Nephron (organoid): ENCODE results near the gene BRCC3.

Source experiments
- H3K27ac Mint-ChIP-seq, 3 experiments: 2 replicates each; pipeline ENCODE4 v1.8.0; 2020; ENCODE audit warnings: mixed read lengths in 3 of 3, mild to moderate bottlenecking in 2 of 3, moderate library complexity in 1 of 3
- H3K27me3 Mint-ChIP-seq: 2 replicates; pipeline ENCODE4 v1.8.0; 2021; ENCODE audit warnings: low read depth, mild to moderate bottlenecking, moderate library complexity, mixed read lengths
- H3K36me3 Mint-ChIP-seq: 2 replicates; pipeline ENCODE4 v1.8.0; 2020; ENCODE audit warnings: low read depth, mixed read lengths
- H3K4me1 Mint-ChIP-seq: 2 replicates; pipeline ENCODE4 v1.8.0; 2020; ENCODE audit warnings: mixed read lengths
- H3K4me3 Mint-ChIP-seq, 3 experiments: 2 replicates each; pipeline ENCODE4 v1.8.0; 2020; ENCODE audit warnings: mild to moderate bottlenecking in 3 of 3, mixed read lengths in 3 of 3, moderate library complexity in 2 of 3
- H3K9me3 Mint-ChIP-seq: 2 replicates; pipeline ENCODE4 v1.8.0; 2020; ENCODE audit warnings: mixed read lengths
- TF ChIP-seq, protein P1 (sequence below), 3 experiments: fragments of 200-600 bp; sonication (generic); IDR thresholded peaks; one replicate each; pipeline ENCODE4 v1.5.0; 2021; ENCODE audit warnings: antibody characterized with exemption in 3 of 3; ENCODE audit not compliant: unreplicated experiment in 3 of 3

The BRCC3 gene

DNA sequence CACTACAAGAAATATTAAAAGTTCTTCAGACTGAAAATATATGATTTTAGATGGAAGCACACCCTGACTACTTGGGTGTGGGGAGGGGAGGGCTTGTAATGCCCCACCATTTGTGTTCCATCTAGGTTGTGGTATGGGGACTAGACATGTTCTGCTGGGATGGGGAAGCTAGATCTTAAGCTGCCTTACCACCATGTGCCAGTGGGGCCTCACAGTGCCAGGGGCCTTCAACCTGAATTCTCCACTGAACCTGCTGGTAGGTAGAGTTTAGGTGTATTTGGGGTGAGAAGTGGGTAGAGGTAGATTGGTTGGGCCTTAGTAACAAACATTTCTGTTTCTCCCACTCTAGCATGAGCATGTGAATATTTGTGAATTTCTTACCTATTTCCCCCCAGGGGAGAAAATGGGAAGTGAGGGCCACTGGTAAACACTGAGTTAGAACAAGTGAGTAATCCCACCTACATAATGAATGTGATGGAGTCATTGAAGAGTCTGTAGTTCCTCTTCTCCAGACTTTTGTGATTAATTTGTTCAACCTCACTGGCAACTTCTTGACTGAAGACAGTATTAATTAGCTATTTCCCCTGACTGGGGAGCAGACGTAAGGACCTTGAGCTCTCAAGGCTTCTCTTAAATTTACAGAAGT is 44.0 kb downstream of the BRCC3 start:
- Mint-ChIP-seq H3K9me3 (peaks cover 23% of the 10 kb centered on the region), H3K36me3 (peaks cover 63% of the 10 kb centered on the region)

DNA sequence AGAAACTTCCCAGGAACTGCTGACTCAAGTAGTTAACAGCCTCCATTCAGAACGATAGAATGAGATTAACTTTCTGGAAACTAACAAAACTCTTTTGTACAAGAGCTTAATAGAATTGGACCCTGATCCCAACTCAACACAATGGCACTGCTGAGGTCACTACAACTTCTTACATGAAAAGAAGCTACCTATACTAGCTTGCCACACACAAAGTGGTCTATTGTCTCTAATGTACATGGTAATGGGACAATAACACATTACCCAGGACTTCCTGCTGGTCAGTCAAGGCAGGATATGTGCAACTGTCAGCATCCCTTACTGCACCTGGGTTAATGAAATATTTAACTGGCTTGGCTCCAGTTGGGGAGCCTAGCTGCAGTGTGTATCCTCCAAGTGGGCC is 56.2 kb downstream of the BRCC3 start:
- H3K36me3 Mint-ChIP-seq, result peaks cover 29% of the 10 kb centered on the region
- H3K27me3 Mint-ChIP-seq, result no peaks in the 10 kb centered on the region
- TF ChIP-seq, protein P1, sequence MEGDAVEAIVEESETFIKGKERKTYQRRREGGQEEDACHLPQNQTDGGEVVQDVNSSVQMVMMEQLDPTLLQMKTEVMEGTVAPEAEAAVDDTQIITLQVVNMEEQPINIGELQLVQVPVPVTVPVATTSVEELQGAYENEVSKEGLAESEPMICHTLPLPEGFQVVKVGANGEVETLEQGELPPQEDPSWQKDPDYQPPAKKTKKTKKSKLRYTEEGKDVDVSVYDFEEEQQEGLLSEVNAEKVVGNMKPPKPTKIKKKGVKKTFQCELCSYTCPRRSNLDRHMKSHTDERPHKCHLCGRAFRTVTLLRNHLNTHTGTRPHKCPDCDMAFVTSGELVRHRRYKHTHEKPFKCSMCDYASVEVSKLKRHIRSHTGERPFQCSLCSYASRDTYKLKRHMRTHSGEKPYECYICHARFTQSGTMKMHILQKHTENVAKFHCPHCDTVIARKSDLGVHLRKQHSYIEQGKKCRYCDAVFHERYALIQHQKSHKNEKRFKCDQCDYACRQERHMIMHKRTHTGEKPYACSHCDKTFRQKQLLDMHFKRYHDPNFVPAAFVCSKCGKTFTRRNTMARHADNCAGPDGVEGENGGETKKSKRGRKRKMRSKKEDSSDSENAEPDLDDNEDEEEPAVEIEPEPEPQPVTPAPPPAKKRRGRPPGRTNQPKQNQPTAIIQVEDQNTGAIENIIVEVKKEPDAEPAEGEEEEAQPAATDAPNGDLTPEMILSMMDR (IDR thresholded peaks at IDR 0.05; ENCODE audit: unreplicated experiment in 3 of 3), result no peak
- H3K9me3 Mint-ChIP-seq, result peaks cover 26% of the 10 kb centered on the region
- no peak overlapping the region for H3K4me3 Mint-ChIP-seq
- no peak overlapping the region for H3K27ac Mint-ChIP-seq
- no peaks in the 10 kb centered on the region for H3K4me1 Mint-ChIP-seq

More for the DNA sequence above, 44.0 kb downstream of the BRCC3 start:
- no peak overlapping the region for H3K4me3 Mint-ChIP-seq
- H3K4me1 Mint-ChIP-seq, result no peaks in the 10 kb centered on the region
- TF ChIP-seq, protein P1 (IDR thresholded peaks at IDR 0.05; ENCODE audit: unreplicated experiment in 3 of 3), result no peak
- H3K27me3 Mint-ChIP-seq, result no peaks in the 10 kb centered on the region
- no peak overlapping the region for H3K27ac Mint-ChIP-seq

DNA sequence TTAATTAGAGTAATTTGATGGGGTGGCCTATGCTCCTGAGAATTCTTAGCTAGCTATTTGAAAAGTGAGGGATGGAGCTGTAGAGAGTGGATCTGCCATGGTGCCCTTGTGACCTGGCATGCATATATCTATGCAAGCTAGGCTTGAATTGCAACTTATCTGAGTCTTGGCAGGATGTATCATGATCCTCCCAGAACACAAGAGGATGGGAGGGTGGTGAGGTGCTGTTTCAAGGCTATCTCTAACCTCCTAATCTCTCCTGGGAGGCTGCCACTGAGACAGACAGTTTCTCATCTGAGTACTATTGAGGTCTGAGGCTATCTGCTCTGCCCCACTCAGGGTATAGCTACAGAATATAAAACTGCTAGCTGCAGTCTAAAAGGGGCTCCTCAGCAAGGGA is 56.6 kb downstream of the BRCC3 start:
- TF ChIP-seq, protein P1 (IDR thresholded peaks at IDR 0.05; ENCODE audit: unreplicated experiment in 3 of 3), result no peak
- Mint-ChIP-seq H3K36me3 (peaks cover 24% of the 10 kb centered on the region), H3K4me1 (no peaks in the 10 kb centered on the region), H3K4me3 (no peak overlapping the region), H3K27me3 (no peaks in the 10 kb centered on the region), H3K9me3 (peaks cover 26% of the 10 kb centered on the region), H3K27ac (no peak overlapping the region)

DNA sequence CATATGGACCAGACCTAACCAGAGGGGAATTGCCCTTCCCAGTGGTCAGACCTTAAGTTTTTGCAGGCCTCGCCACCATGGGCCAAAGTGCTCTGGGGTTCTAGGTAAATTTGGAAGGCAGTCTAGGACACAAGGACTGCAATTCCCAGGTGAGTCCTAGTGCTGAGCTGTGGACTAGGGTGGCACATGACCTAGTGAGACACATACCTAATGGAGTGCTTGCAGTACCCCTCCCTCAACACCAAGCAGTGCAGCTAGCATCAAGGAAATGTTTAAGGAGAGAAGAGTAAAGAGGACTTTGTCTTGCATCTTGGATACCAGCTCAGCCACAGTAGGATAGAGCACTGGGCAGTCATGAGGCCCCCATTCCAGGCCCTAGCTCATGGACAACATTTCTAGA is 60.8 kb downstream of the BRCC3 start:
- no peaks in the 10 kb centered on the region for H3K36me3 Mint-ChIP-seq
- H3K9me3 Mint-ChIP-seq, result peaks cover 35% of the 10 kb centered on the region

DNA sequence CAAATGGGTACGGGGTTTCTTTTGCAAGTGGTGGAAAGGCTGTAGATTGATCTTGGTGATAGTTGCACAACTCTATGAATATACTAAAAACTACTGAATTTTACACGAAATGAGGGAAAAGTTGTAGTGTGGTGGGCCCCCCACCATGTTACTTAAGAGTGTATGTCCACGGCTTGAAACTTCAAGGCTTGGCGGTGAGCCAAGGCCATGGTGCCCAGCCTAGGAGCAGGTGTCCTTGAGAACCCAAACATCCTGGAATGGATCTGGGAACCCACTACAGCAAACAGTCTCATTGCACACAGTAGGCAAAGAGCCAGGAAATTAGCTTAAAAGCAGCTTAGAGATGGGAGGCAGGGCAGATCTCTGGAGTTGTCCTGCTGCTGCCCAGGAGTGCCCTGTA is 62.9 kb downstream of the BRCC3 start:
- H3K27me3 Mint-ChIP-seq, result no peaks in the 10 kb centered on the region
- H3K36me3 Mint-ChIP-seq, result no peaks in the 10 kb centered on the region
- no peaks in the 10 kb centered on the region for H3K4me1 Mint-ChIP-seq
- TF ChIP-seq, protein P1 (IDR thresholded peaks at IDR 0.05; ENCODE audit: unreplicated experiment in 3 of 3), result no peak
- no peak overlapping the region for H3K27ac Mint-ChIP-seq
- H3K9me3 Mint-ChIP-seq, result peaks cover 30% of the 10 kb centered on the region
- no peak overlapping the region for H3K4me3 Mint-ChIP-seq

More for the DNA sequence above, 60.8 kb downstream of the BRCC3 start:
- no peaks in the 10 kb centered on the region for H3K27me3 Mint-ChIP-seq
- no peaks in the 10 kb centered on the region for H3K4me1 Mint-ChIP-seq
- H3K27ac Mint-ChIP-seq, result no peak overlapping the region
- TF ChIP-seq, protein P1 (IDR thresholded peaks at IDR 0.05; ENCODE audit: unreplicated experiment in 3 of 3), result no peak
- no peak overlapping the region for H3K4me3 Mint-ChIP-seq

DNA sequence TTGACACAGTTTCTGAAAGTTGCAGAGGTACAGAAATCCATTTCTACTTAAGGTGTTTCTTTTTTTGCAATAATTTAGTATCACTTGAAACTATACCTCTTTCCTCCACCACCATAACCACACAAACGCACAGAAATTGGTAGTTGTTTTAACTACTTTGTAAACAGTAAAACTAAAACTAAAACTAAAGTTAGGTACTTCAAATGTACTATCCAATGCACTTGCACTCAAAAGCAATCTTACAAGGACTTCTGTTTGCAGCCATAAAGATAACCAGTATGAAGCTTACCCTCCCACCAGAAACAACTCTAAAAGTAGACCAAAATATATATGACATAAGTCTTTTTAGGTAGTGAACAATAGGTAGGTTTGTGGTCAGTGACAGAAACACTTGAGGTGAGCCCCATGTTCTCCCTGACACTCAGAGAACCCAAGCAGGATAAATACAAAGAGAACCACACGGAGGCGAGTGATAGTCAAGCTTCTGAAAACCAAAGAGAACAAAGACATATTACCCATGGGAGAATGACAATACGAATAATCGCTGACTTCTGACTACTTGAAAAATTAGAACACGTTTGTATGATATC is 72.7 kb downstream of the BRCC3 start:
- Mint-ChIP-seq H3K9me3 (peaks cover 4% of the 10 kb centered on the region), H3K27me3 (no peaks in the 10 kb centered on the region), H3K4me1 (peaks cover 11% of the 10 kb centered on the region), H3K36me3 (no peaks in the 10 kb centered on the region), H3K27ac (no peak overlapping the region), H3K4me3 (no peak overlapping the region)
- TF ChIP-seq, protein P1 (IDR thresholded peaks at IDR 0.05; ENCODE audit: unreplicated experiment in 3 of 3), result no peak
